Measurements from ENCODE around the gene UCMA.
"Not testable (repeated sequence)": the region's sequence is repeated elsewhere in the genome, so short reads cannot be mapped to it uniquely, and the experiment has no call there.

DNA sequence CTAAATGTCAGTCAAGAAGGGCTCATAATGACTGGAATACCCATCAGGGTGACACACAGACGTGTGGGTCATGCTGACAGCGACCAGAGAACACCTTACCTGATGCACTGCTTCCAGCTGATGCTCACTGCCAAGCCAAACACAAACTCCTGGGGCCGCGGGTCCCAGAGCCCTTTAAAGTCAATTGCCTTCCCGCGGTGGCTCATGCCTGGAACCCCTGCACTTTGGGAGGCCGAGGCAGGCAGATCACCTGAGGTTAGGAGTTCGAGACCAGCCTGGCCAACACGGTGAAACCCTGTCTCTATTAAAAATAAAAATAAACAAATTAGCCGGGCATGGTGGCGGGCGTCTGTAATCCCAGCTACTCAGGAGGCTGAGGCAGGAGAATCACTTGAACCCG lies 562 bp upstream of the UCMA start:
- TF ChIP-seq, protein P1, sequence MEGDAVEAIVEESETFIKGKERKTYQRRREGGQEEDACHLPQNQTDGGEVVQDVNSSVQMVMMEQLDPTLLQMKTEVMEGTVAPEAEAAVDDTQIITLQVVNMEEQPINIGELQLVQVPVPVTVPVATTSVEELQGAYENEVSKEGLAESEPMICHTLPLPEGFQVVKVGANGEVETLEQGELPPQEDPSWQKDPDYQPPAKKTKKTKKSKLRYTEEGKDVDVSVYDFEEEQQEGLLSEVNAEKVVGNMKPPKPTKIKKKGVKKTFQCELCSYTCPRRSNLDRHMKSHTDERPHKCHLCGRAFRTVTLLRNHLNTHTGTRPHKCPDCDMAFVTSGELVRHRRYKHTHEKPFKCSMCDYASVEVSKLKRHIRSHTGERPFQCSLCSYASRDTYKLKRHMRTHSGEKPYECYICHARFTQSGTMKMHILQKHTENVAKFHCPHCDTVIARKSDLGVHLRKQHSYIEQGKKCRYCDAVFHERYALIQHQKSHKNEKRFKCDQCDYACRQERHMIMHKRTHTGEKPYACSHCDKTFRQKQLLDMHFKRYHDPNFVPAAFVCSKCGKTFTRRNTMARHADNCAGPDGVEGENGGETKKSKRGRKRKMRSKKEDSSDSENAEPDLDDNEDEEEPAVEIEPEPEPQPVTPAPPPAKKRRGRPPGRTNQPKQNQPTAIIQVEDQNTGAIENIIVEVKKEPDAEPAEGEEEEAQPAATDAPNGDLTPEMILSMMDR (IDR thresholded peaks at IDR 0.05) = not testable (repeated sequence)
- TF ChIP-seq POLR2A (IDR thresholded peaks at IDR 0.05) = not testable (repeated sequence)

Measured in body of pancreas (tissue), 4 donors.